PFSK-1 (cell line): Measurements from ENCODE around the gene SMPDL3B.

ENCODE experiments used
- FOXP2 ChIP-seq: optimal IDR thresholded peaks from 2 replicates; pipeline ENCODE3; 2011; ENCODE audit warnings: borderline replicate concordance, control low read depth, inconsistent platforms; ENCODE audit not compliant: insufficient read depth; ENCODE audit errors: extremely low read length, extremely low read depth
- POLR2AphosphoS5 ChIP-seq: IDR thresholded peaks from 2 replicates; pipeline ENCODE4 v1.6.1; 2012; ENCODE audit warnings: low read depth, mild to moderate bottlenecking, control low read depth, low read length, moderate library complexity
- TAF1 ChIP-seq: IDR thresholded peaks from 2 replicates; pipeline ENCODE4 v1.6.1; 2012; ENCODE audit warnings: low read length, control low read depth, borderline replicate concordance; ENCODE audit not compliant: insufficient read depth
- TF ChIP-seq, protein P1 (sequence below), 2 experiments: IDR thresholded peaks; 2 replicates each; pipeline versions ENCODE4 v1.6.1 to v1.8.0; 2011 to 2012; ENCODE audit warnings: low read depth in 2 of 2, low read length in 2 of 2, control low read depth in 1 of 2, inconsistent platforms in 1 of 2, mild to moderate bottlenecking in 1 of 2, moderate library complexity in 1 of 2; ENCODE audit not compliant: insufficient read depth in 1 of 2

DNA sequence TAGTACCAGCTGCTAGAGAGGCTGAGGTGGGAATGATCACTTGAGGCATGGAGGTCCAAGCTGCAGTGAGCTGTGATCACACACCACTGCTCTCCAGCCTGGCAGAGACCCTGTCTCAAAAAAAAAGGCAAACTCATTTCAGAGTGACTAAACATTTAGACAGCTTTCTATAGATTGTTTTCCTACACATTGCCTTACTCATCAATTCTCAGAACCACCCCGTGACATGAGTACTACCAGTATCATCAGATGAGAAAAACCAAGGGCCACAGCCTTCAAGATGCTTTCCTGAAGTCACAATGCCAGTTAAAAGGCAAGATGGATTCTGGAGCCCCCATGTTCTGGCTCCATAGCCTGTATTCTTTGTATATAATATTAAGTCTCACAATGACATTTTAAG, 22.4 kb upstream of the SMPDL3B start:
- TF ChIP-seq FOXP2 (no peak), POLR2AphosphoS5 (no peak), TAF1 (no peak)
- TF ChIP-seq, protein P1, sequence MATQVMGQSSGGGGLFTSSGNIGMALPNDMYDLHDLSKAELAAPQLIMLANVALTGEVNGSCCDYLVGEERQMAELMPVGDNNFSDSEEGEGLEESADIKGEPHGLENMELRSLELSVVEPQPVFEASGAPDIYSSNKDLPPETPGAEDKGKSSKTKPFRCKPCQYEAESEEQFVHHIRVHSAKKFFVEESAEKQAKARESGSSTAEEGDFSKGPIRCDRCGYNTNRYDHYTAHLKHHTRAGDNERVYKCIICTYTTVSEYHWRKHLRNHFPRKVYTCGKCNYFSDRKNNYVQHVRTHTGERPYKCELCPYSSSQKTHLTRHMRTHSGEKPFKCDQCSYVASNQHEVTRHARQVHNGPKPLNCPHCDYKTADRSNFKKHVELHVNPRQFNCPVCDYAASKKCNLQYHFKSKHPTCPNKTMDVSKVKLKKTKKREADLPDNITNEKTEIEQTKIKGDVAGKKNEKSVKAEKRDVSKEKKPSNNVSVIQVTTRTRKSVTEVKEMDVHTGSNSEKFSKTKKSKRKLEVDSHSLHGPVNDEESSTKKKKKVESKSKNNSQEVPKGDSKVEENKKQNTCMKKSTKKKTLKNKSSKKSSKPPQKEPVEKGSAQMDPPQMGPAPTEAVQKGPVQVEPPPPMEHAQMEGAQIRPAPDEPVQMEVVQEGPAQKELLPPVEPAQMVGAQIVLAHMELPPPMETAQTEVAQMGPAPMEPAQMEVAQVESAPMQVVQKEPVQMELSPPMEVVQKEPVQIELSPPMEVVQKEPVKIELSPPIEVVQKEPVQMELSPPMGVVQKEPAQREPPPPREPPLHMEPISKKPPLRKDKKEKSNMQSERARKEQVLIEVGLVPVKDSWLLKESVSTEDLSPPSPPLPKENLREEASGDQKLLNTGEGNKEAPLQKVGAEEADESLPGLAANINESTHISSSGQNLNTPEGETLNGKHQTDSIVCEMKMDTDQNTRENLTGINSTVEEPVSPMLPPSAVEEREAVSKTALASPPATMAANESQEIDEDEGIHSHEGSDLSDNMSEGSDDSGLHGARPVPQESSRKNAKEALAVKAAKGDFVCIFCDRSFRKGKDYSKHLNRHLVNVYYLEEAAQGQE (IDR thresholded peaks at IDR 0.05; ENCODE audit: insufficient read depth in 1 of 2, low read depth in 2 of 2, low read length in 2 of 2) = no peak
